SK-N-MC (cell line): ENCODE results near the gene COL6A1.

Experiments
- DNase-seq: peaks from one replicate; pipeline ENCODE4 v3.0.0-alpha.2; 2011; ENCODE audit warnings: low read depth, low spot score
- H3K27ac ChIP-seq: fragments of 200-600 bp; sonication (generic); 2 replicates; pipeline ENCODE4 v1.5.1; 2016; ENCODE audit warnings: mixed run types
- H3K36me3 ChIP-seq: fragments of 200-600 bp; sonication (generic); 2 replicates; pipeline ENCODE4 v1.6.1; 2017; ENCODE audit warnings: antibody characterized with exemption, low read length, mixed read lengths; ENCODE audit not compliant: insufficient read depth
- H3K4me3 ChIP-seq: fragments of 200-600 bp; sonication (generic); 2 replicates; pipeline ENCODE4 v1.5.1; 2016
- H3K9ac ChIP-seq: fragments of 200-600 bp; sonication (generic); 2 replicates; pipeline ENCODE4 v1.8.0; 2017; ENCODE audit warnings: mixed run types, mixed read lengths; ENCODE audit not compliant: insufficient read length
- H3K9me3 ChIP-seq: fragments of 200-600 bp; sonication (generic); 2 replicates; pipeline ENCODE4 v1.6.1; 2017; ENCODE audit warnings: low read depth, mild to moderate bottlenecking, antibody characterized with exemption, low read length, moderate library complexity, mixed read lengths
- EZH2 ChIP-seq: fragments of 200-600 bp; sonication (generic); IDR thresholded peaks from one replicate; pipeline ENCODE4 v1.6.1; 2017; ENCODE audit warnings: antibody characterized with exemption
- FOXP2 ChIP-seq: optimal IDR thresholded peaks from 2 replicates; pipeline ENCODE3; 2011; ENCODE audit warnings: mild to moderate bottlenecking, moderate library complexity; ENCODE audit not compliant: insufficient read depth; ENCODE audit errors: extremely low read length, control extremely low read depth
- POLR2AphosphoS5 ChIP-seq: IDR thresholded peaks from 2 replicates; pipeline ENCODE4 v1.6.1; 2012; ENCODE audit warnings: mild to moderate bottlenecking, low read depth, low read length, borderline replicate concordance

The COL6A1 gene

DNA sequence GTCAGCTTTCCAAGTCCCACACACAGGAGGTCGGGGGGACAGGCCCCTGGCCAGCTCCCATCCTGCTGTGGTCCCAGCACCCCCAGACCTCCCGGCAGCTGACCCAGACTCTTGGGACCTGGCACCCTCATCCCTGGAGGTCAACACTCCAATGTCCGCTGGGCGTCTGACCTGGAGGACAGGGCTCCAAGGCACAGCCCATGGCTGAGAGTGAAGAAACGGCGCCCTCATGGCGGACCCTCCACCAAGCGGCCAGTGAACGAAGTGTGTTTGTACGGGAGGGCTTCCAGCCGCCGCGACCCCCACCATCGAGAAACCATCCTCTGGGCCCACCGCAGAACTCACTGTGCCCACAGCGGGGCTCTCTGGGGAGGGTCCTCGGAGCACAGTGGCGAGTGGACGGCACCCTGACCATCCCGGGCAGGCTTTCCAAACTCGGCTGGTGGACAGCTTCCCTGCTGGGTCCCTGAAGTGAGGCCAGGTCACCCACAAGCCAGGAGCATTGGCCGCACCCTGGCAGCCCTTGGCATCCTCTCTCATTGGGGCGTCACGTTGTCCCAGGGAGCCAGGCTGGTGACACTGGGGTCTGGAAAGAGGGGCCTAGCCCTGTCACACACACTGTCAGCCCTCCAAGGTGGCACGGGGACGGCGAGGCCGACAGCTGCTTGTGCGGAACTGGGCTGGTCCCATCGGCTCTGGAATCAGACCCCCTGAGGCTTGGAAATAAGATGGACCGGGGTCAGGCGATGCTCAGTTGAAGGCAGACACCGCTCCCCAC is 68.5 kb downstream of the COL6A1 start:
- H3K36me3 ChIP-seq, result no peaks in the 10 kb centered on the region
- H3K27ac ChIP-seq, result no peak overlapping the region
- DNase-seq, result no peak
- H3K9ac ChIP-seq, result no peak overlapping the region
- peak overlapping the region; percentile 71 for H3K4me3 ChIP-seq
- H3K9me3 ChIP-seq, result no peaks in the 10 kb centered on the region
- TF ChIP-seq POLR2AphosphoS5 (no peak), FOXP2 (no peak), EZH2 (no peak)

DNA sequence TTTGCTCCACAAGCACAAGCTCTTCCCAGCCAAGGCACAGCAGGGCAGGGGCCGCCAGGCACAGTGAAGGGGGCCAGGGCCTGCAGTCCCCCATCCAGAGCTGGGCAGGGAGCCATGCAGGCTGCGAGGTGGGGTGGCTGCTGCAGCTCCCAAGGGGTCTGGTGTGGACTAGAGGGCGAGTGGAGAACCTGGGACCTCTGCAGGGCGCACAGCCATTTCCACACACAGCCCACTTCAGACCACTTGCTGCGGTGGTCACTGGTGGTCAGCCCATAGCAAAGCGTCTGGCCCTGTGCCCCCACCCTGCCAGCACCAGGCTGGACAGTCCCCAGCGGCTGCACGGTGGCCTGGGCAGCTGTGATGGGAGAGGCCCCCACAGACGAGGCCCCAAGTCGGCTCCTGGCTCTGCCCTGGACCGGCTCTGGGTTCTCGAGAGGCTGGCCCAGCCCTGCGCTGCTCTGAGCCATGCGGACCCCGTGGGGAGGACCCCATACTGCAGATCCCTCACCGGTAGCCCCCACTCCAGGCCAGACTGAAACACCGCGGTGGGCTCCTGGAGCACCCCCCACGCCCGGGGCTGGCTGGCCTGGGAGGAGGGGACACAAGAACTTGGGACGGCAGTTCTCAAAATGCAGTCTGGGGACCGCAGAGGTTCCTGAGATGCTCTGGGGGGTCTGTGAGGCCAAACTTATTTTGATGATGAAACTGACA is 69.3 kb downstream of the COL6A1 start:
- Histone ChIP-seq H3K27ac (no peak overlapping the region), H3K4me3 (no peak overlapping the region), H3K9ac (no peak overlapping the region), H3K36me3 (no peaks in the 10 kb centered on the region), H3K9me3 (no peaks in the 10 kb centered on the region)
- TF ChIP-seq POLR2AphosphoS5 (no peak), FOXP2 (no peak), EZH2 (no peak)
- DNase-seq, result no peak

DNA sequence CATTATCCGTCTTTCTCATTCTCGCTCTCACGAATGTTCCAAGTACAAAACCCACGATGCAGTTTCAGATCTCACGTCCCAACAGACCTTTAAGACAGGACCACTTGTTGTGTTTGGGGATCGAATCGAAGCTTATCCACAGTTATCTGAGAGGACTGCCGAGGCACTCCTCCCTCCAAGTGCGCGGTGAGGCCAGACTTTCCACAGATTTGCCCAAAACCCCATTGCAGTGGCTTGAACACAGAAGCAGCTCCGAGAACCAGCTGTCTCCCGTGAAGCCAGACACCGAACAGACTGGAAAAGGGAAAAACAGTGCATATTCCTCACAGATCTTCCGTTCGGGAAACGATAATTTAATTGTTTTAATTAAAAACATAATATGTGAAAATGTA is 69.8 kb downstream of the COL6A1 start:
- TF ChIP-seq FOXP2 (no peak), EZH2 (no peak), POLR2AphosphoS5 (no peak)
- Histone ChIP-seq H3K9ac (no peak overlapping the region), H3K4me3 (no peak overlapping the region), H3K36me3 (no peaks in the 10 kb centered on the region), H3K27ac (no peak overlapping the region), H3K9me3 (no peaks in the 10 kb centered on the region)
- DNase-seq, result no peak

DNA sequence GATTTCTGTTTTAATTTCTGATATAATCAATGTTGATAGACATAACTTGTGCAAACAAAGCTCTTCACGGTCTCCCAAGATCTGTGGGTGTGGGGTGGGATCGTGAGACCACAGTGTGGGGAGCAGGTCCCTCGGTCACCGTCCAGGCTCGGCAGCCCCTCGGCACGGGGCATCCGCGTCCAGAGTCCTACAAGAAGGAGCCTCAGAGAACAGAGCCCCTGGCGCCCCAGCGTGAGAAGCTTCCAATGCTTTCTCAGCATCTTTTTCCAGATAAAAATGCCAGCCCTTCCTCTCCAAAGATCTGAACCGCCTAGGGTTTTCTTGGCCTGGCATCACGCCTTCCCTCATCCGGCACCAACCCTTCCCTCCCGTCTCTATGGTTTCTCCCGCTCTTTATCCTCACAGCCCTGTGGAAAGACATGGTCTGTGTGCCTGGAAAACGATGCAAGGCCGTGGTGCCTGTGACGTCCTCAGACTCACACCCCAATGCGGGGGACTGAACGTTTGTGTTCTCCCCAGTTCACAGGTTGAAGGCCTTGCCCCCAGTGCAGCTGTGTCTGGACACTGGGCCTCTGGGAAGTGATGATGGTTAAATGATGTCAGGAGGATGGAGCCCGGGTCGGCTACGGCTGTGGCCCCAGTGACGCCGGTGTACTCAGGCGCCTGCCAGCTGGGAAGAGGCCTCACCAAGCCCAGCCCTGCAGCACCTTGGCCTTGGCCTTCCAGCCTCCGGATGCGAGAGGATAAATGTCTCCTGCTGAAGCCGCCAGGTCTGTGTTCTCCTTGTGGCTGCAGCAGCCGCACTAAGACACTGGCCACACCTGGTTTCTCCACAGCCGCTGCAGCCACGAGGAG is 70.5 kb downstream of the COL6A1 start:
- Histone ChIP-seq H3K36me3 (no peaks in the 10 kb centered on the region), H3K9me3 (no peaks in the 10 kb centered on the region), H3K9ac (no peak overlapping the region), H3K4me3 (no peak overlapping the region; the same call in 1 of the 2 replicates), H3K27ac (no peak overlapping the region)
- DNase-seq, result no peak
- TF ChIP-seq POLR2AphosphoS5 (no peak), EZH2 (no peak), FOXP2 (no peak)

DNA sequence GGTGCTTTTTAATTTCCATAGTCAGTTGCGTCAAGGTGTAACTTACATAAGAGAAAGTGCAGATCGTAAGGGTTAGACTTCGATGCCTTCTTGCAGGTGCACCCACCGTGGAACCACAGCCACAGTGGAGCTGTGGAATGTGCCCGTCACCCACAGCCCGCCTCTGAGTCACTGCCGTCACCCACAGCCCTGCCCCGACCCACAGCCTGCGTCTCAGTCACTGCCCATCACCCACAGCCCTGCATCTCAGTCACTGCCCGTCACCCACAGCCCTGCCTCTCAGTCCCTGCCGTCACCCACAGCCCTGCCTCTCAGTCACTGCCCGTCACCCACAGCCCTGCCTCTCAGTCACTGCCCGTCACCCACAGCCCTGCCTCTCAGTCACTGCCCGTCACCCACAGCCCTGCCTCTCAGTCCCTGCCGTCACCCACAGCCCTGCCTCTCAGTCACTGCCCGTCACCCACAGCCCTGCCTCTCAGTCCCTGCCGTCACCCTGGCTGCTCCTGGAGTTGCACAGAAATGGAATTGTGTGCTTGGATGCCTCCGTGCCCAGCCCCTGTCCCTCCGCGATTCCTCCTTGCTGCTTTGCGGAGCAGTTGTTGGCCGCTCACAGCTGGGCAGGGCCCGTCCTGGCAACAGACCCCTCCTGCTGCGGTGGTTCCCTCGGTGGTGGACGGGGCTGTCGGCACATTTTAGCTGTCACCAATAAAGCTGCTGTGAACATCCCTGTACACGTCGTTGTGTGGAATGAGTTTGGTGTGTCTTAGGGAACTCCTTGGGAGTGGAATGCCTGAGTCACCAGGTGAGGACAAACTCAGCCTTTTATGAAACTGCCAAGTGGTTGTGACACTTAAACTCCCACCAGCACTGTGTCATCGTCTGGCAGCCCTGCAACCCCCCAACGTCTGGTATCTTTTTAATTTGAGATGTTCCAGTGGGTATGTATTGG is 71.4 kb downstream of the COL6A1 start:
- Histone ChIP-seq H3K27ac (no peak overlapping the region), H3K9ac (no peak overlapping the region), H3K4me3 (no peak overlapping the region), H3K36me3 (no peaks in the 10 kb centered on the region), H3K9me3 (no peaks in the 10 kb centered on the region)
- DNase-seq, result no peak
- TF ChIP-seq EZH2 (no peak), FOXP2 (no peak)

DNA sequence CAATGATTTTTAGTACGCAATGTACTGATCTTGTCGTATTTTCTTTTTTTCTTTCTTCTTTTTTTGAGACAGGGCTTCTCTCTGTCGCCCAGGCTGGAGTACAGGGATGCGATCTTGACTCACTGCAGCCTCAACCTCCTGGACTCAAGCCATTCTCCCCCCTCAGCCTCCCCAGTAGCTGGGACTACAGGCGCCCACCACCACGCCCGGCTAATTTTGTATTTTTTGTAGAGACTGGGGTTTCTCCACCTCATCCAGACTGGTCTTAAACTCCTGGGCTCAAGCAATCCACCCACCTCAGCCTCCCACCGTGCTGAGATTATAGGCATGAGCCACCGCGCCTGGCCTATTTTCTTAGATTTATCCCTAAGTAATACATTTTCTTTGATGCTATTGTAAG is 72.5 kb downstream of the COL6A1 start:
- DNase-seq, result no peak
- Histone ChIP-seq H3K9me3 (no peaks in the 10 kb centered on the region), H3K36me3 (no peaks in the 10 kb centered on the region), H3K27ac (no peak overlapping the region), H3K4me3 (no peak overlapping the region), H3K9ac (no peak overlapping the region)
- TF ChIP-seq FOXP2, result no peak
- no peak for TF ChIP-seq POLR2AphosphoS5
- no peak for TF ChIP-seq EZH2

DNA sequence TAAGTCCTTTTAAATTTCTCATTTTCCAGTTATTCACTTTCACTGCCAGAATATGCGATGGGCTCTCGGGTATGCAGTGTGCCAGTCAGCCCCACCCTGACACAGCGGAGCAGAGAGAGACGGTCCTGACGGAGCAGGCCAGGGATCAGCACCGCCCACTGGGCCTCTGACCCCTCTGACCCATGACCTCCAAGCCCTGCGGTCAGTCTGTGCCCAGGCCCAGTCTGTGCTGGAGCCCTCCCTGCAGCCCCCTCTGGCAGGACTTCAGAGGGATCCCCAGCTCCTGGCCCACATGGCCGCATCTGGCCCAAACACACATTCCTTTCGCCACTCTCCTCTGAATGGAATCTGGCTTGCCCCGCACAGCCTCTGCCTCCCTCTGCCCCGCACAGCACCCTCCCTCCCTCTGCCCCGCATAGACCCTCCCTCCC is 72.9 kb downstream of the COL6A1 start:
- Histone ChIP-seq H3K4me3 (no peak overlapping the region), H3K27ac (no peak overlapping the region), H3K9ac (no peak overlapping the region), H3K36me3 (no peaks in the 10 kb centered on the region), H3K9me3 (no peaks in the 10 kb centered on the region)
- TF ChIP-seq EZH2 (no peak), FOXP2 (no peak), POLR2AphosphoS5 (no peak)
- DNase-seq, result no peak
